Osteoblast (primary cell): ENCODE results near the gene PLEKHA7. TPM values are rescaled to one million over a fixed set of nuclear protein-coding genes. Genes with fewer than 3 reads are reported as not detected.

Source experiments
- DNase-seq: peaks from one replicate; pipeline ENCODE4 v3.0.0; 2011; ENCODE audit warnings: low spot score, mixed read lengths; ENCODE audit not compliant: insufficient read length; ENCODE audit errors: missing footprints
- H2AFZ ChIP-seq: 2 replicates; pipeline ENCODE4 v1.6.0; 2011; ENCODE audit warnings: mild to moderate bottlenecking, low read length
- H3K27ac ChIP-seq: 2 replicates; pipeline ENCODE4 v1.5.1; 2011; ENCODE audit warnings: mild to moderate bottlenecking, low read depth, low read length, moderate library complexity
- H3K27me3 ChIP-seq: 2 replicates; pipeline ENCODE4 v1.6.0; 2012; ENCODE audit warnings: mild to moderate bottlenecking, control low read depth, inconsistent platforms, low read length, moderate library complexity; ENCODE audit not compliant: insufficient read depth
- H3K36me3 ChIP-seq: 2 replicates; pipeline ENCODE4 v1.5.1; 2011; ENCODE audit warnings: mild to moderate bottlenecking, low read length, control low read depth, moderate library complexity; ENCODE audit not compliant: insufficient read depth
- H3K4me1 ChIP-seq: 2 replicates; pipeline ENCODE4 v1.5.1; 2011; ENCODE audit warnings: mild to moderate bottlenecking, low read length, control low read depth, moderate library complexity; ENCODE audit not compliant: insufficient read depth
- H3K4me2 ChIP-seq: 2 replicates; pipeline ENCODE4 v1.6.0; 2011; ENCODE audit warnings: mild to moderate bottlenecking, low read length; ENCODE audit not compliant: insufficient read depth
- H3K4me3 ChIP-seq: fragments of 200-600 bp; sonication (generic); 3 replicates; pipeline ENCODE4 v1.5.1; 2012; ENCODE audit warnings: mild to moderate bottlenecking, low read length, inconsistent platforms; ENCODE audit not compliant: insufficient read depth
- H3K79me2 ChIP-seq: 2 replicates; pipeline ENCODE4 v1.6.0; 2012; ENCODE audit warnings: mild to moderate bottlenecking, low read length, control low read depth, inconsistent platforms; ENCODE audit not compliant: insufficient read depth
- H3K9me3 ChIP-seq: 2 replicates; pipeline ENCODE4 v1.5.1; 2011; ENCODE audit warnings: low read depth, low read length, control low read depth
- H4K20me1 ChIP-seq: 2 replicates; pipeline ENCODE4 v1.6.0; 2012; ENCODE audit warnings: mild to moderate bottlenecking, low read length, control low read depth; ENCODE audit not compliant: insufficient read depth
- CTCF ChIP-seq: IDR thresholded peaks from 2 replicates; pipeline ENCODE4 v1.5.1; 2011; ENCODE audit warnings: mild to moderate bottlenecking, low read depth, low read length, moderate library complexity; ENCODE audit errors: extremely low read depth
- total RNA-seq: library from RNA; depleted of rRNA; stranded (reverse); fragments of >200 nt; gene quantifications from 2 replicates; pipeline ENCODE4 v1.2.3, GENCODE V29; 2012

Gene PLEKHA7
- total RNA-seq, 1 donor: 1.1 TPM

- H3K36me3 ChIP-seq: no peaks in the 10 kb centered on the region
- no peak overlapping the region for H3K4me3 ChIP-seq
- no peaks in the 10 kb centered on the region for H3K79me2 ChIP-seq
- H2AFZ ChIP-seq: no peak overlapping the region
- peaks cover 4% of the 10 kb centered on the region for H3K4me1 ChIP-seq
- peaks cover 14% of the 10 kb centered on the region for H3K27me3 ChIP-seq
- H3K9me3 ChIP-seq: no peaks in the 10 kb centered on the region
- no peak overlapping the region for H3K4me2 ChIP-seq
- H4K20me1 ChIP-seq: no peaks in the 10 kb centered on the region
- no peak overlapping the region for H3K27ac ChIP-seq
- DNase-seq: no peak
- no peak for TF ChIP-seq CTCF
These were observed 2.0 kb downstream of the PLEKHA7 start for GRCh38 chr11:17012179-17012578.

DNA sequence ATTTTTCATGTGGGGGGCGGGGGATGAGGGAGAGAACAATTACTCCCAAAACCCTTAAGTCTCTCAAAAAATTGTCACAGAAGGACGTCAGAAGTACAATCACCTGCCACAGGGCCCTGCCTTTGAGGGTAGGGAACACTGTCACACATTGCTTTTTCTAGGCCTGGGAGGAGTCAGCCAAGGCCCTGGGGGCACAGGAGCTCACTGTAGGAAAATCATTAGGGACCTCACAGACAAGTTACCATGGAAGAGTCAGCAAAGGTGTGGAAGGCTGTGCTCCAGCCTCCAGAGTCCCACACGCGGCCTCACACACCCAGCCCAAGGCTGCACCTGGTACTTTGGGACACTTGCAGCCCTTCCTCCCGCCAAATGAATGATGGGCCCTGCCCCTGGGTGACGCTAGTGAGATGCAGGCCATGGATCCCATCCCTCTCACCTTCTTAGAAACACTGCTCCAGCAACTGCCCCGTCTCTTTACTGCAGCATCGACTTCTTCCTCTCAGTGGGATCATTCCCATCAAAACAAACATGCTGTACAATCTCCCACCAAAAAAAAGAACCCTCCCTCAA lies 3.3 kb downstream of the PLEKHA7 start:
- DNase-seq: no peak
- H3K4me3 ChIP-seq: no peak overlapping the region
- no peaks in the 10 kb centered on the region for H3K9me3 ChIP-seq
- H3K79me2 ChIP-seq: no peaks in the 10 kb centered on the region
- H3K27me3 ChIP-seq: peaks cover 7% of the 10 kb centered on the region
- H3K27ac ChIP-seq: no peak overlapping the region
- peaks cover 4% of the 10 kb centered on the region for H3K4me1 ChIP-seq
- H3K36me3 ChIP-seq: no peaks in the 10 kb centered on the region
- no peak overlapping the region for H2AFZ ChIP-seq
- TF ChIP-seq CTCF: no peak
- H4K20me1 ChIP-seq: no peaks in the 10 kb centered on the region
- no peak overlapping the region for H3K4me2 ChIP-seq

DNA sequence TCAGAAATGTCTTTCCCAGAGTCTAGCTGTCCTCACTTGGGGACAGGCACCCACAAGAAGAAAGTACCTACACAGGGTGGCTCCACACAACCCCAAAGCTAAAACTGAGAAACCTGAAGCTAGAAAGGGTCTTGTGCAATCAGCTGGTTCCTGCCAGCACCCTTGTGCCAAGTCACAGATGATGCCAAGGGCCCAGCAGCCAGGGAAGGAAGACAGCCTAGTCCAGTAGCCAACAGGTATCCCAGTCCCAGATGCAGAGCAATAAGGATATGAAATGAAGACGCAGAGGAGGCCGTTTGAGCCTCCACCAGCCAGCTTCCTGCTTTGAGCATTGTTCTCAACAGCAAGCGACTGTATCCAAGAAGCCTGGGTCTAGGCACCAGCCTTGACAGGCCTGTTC lies 6.1 kb downstream of the PLEKHA7 start:
- no peak for TF ChIP-seq CTCF
- Histone ChIP-seq H4K20me1 (no peaks in the 10 kb centered on the region), H3K27ac (no peak overlapping the region), H3K79me2 (no peaks in the 10 kb centered on the region), H3K36me3 (no peaks in the 10 kb centered on the region), H3K9me3 (no peaks in the 10 kb centered on the region), H3K4me3 (no peak overlapping the region), H2AFZ (no peak overlapping the region), H3K4me2 (no peak overlapping the region), H3K27me3 (no peaks in the 10 kb centered on the region), H3K4me1 (peaks cover 4% of the 10 kb centered on the region)
- no peak for DNase-seq

GRCh38 chr11:17005646-17006045 lies 8.6 kb downstream of the PLEKHA7 start:
- H3K27me3 ChIP-seq: no peaks in the 10 kb centered on the region

More at GRCh38 chr11:17005646-17006045, 8.6 kb downstream of the PLEKHA7 start:
- no peaks in the 10 kb centered on the region for H4K20me1 ChIP-seq
- H2AFZ ChIP-seq: no peak overlapping the region
- H3K4me1 ChIP-seq: no peaks in the 10 kb centered on the region
- no peak for DNase-seq
- H3K4me3 ChIP-seq: no peak overlapping the region
- TF ChIP-seq CTCF: no peak
- H3K79me2 ChIP-seq: no peaks in the 10 kb centered on the region
- no peaks in the 10 kb centered on the region for H3K9me3 ChIP-seq
- H3K36me3 ChIP-seq: no peaks in the 10 kb centered on the region
- H3K4me2 ChIP-seq: no peak overlapping the region
- H3K27ac ChIP-seq: no peak overlapping the region
